ENCODE data around the gene SMG6. TPM values are rescaled to one million over a fixed set of nuclear protein-coding genes. Genes with fewer than 3 reads are reported as not detected.

Gene SMG6
- total and polyA plus RNA-seq, 2 of the 8 experiments (the other 6 are each of a cell fraction or from before 2014, with no cell fraction given): 18.5 to 25.2 TPM

GRCh38 chr17:2128011-2128410 lies 175.6 kb downstream of the SMG6 start:
- DNase-seq (ENCODE audit: low read depth in 1 of 2, low spot score in 2 of 2) (no peak), FAIRE-seq (no peak)
- Histone ChIP-seq H3K9me3 (ENCODE audit: insufficient read depth in 2 of 2, low read depth in 1 of 2, low read length in 1 of 2) (no peaks in the 10 kb centered on the region), H3K23me2 (ENCODE audit: low read depth, low read length) (peaks cover 1% of the 10 kb centered on the region; the same call in 1 of the 2 replicates), H3K27ac (ENCODE audit: low read depth, low read length) (no peak overlapping the region), H3K27me3 (replicated peaks in 1 of 4; ENCODE audit: control insufficient read depth in 3 of 4, extremely low read depth in 1 of 4, insufficient read depth in 3 of 4, low read length in 3 of 4) (no peaks in the 10 kb centered on the region), H3K9ac (replicated peaks in 1 of 4; ENCODE audit: extremely low read depth in 1 of 4, low read depth in 3 of 4, low read length in 3 of 4) (no peak overlapping the region), H3K23ac (ENCODE audit: insufficient read length) (no peak overlapping the region), H2BK120ac (replicated peaks; ENCODE audit: low read depth, low read length) (no peak overlapping the region), H4K5ac (ENCODE audit: insufficient read length, low read depth, low read length) (no peak overlapping the region), H4K91ac (replicated peaks; ENCODE audit: insufficient read length, low read length) (no peak overlapping the region), H3K4me2 (ENCODE audit: insufficient read depth in 1 of 2, low read depth in 2 of 2, low read length in 2 of 2) (no peak overlapping the region), H3K79me2 (ENCODE audit: control insufficient read depth in 1 of 2, insufficient read depth in 2 of 2, low read length in 2 of 2) (no peaks in the 10 kb centered on the region), H3K36me3 (ENCODE audit: control insufficient read depth in 2 of 4, insufficient read depth in 4 of 4, low read length in 3 of 4) (no peaks in the 10 kb centered on the region), H3K4ac (replicated peaks; ENCODE audit: insufficient read length, low read depth, low read length) (no peak overlapping the region), H4K20me1 (replicated peaks in 1 of 2; ENCODE audit: control insufficient read depth in 1 of 2, insufficient read depth in 2 of 2, low read length in 2 of 2) (peaks cover 0 to under 1% of the 10 kb centered on the region in 2 experiments), H3K4me1 (replicated peaks in 1 of 4; ENCODE audit: control insufficient read depth in 3 of 4, insufficient read depth in 4 of 4, low read length in 3 of 4) (peaks cover under 1 to 10% (median 5%) of the 10 kb centered on the region in 4 experiments), H4K8ac (ENCODE audit: extremely low read depth, insufficient read depth, low read length) (no peak overlapping the region), H3K56ac (replicated peaks; ENCODE audit: insufficient read length, low read depth, low read length) (no peak overlapping the region), H2BK20ac (ENCODE audit: low read length) (no peak overlapping the region), H3K4me3 (ENCODE audit: extremely low read depth in 1 of 4, insufficient read depth in 2 of 4, low read depth in 3 of 4, low read length in 4 of 4) (no peak overlapping the region), H3K14ac (ENCODE audit: insufficient read length) (no peak overlapping the region), H3K79me1 (ENCODE audit: low read depth, low read length) (no peaks in the 10 kb centered on the region; the same call in 1 of the 2 replicates), H2BK12ac (ENCODE audit: low read depth, low read length) (no peak overlapping the region), H2BK15ac (ENCODE audit: low read length) (no peak overlapping the region), H2AK5ac (ENCODE audit: low read depth, low read length) (no peak overlapping the region), H3K18ac (ENCODE audit: extremely low read depth, low read length) (no peak overlapping the region), H2BK5ac (ENCODE audit: low read depth, low read length) (no peak overlapping the region), H2AFZ (ENCODE audit: low read length) (no peak overlapping the region)
- POLR2A ChIA-PET (ENCODE audit: partially characterized antibody): no interaction called here
- CTCF ChIA-PET (ENCODE audit: partially characterized antibody): interaction anchor here (0.9 to 1.3 kb wide), 2 partner anchors 63 to 117 kb away, joined by 3 to 5 read pairs; no protein-coding TSS in a partner anchor
- WGBS, 2 experiments (ENCODE audit: extremely low coverage in 1 of 2, insufficient coverage in 1 of 2, insufficient read length in 1 of 2, insufficient replicate concordance in 2 of 2, low coverage in 1 of 2, low lambda C conversion rate in 2 of 2, missing lambda C conversion rate in 1 of 2): 94% methylated on average over 14 of the region's 15 CpGs; no CpG with 5 or more reads in 1 of the 2 experiments
- TF ChIP-seq GTF2F1 (IDR thresholded peaks at IDR 0.05; ENCODE audit: borderline replicate concordance, low read depth, low read length): no peak
- TF ChIP-seq SP4 (IDR thresholded peaks at IDR 0.05; ENCODE audit: low read length): no peak
- no peak for TF ChIP-seq EZH2 (IDR thresholded peaks at IDR 0.05; ENCODE audit: low read depth, low read length, severe bottlenecking)
